ENCODE measurements around the gene PACSIN2. TPM values are rescaled to one million over a fixed set of nuclear protein-coding genes. Genes with fewer than 3 reads are reported as not detected.

The PACSIN2 gene
- total RNA-seq, 1 experiment from 2014 or later = 60.2 TPM

DNA sequence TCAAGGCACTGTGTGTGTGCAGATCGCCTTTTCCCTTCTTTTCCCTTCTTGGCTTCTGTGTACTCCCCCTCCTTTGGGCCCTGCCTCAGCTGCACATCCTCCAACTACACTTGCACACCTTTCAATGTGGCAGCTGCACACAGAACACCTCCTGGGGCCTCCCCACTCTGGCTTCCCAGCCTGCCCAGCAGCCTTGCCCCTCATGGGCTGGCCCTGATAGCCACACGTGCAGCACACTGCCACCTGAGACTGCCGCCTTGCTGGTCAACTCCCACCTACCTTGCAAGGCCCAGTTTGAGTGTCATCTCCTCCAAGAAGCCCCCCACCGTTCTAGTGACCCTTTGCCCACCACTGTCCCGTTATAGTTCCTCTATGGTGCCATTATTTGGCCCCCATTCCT, 80.6 kb downstream of the PACSIN2 start:
- BruUV-seq (replicated peaks) = no TSS peak
- in situ Hi-C loops (cut with HindIII; ENCODE audit: low pct_unique_long_range_greater_than_20kb, low sequenced_read_pairs) = no loop called here

DNA sequence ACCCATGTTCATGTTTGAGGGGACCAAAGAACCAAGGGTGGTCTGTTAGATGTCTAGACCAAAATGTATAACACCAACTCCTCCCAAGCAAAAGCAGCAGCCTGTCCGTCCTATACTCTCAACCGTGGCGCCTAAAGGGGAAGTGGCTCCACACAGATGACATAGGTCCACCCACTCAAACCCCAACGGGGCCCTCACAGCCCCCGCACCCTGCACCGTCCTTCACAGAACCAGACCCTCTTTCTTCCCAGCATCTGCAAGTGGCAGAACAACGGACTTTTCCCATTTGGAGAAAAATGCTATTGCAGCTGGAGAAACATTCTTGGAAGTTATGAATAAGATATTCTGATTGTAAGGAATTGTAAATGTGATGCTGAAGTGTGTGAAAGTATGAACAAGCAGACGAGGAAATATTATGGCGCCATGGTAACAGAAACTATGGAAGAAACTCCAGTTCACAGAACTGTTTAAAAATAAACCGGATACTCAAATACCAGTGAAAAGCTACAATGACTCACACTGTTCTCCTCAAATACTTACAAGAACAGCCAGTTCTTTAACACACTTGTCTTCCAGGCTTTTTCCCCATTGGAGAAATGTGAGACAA, 81.4 kb downstream of the PACSIN2 start:
- CTCF ChIA-PET = no interaction called here
- peaks cover 31% of the 10 kb centered on the region for H3K4me1 ChIP-seq (ENCODE audit: control insufficient read depth, insufficient read depth, low read length)
- intact Hi-C loops (cut with micrococcal nuclease; ENCODE audit: unreplicated experiment) (no loop called here), in situ Hi-C loops (cut with HindIII; ENCODE audit: low pct_unique_long_range_greater_than_20kb, low sequenced_read_pairs) (no loop called here)
- POLR2A ChIA-PET = no interaction called here
- DNase-seq (ENCODE audit: low read depth, low spot score) (no peak), ATAC-seq (no peak)
- TF ChIP-seq, protein P1, sequence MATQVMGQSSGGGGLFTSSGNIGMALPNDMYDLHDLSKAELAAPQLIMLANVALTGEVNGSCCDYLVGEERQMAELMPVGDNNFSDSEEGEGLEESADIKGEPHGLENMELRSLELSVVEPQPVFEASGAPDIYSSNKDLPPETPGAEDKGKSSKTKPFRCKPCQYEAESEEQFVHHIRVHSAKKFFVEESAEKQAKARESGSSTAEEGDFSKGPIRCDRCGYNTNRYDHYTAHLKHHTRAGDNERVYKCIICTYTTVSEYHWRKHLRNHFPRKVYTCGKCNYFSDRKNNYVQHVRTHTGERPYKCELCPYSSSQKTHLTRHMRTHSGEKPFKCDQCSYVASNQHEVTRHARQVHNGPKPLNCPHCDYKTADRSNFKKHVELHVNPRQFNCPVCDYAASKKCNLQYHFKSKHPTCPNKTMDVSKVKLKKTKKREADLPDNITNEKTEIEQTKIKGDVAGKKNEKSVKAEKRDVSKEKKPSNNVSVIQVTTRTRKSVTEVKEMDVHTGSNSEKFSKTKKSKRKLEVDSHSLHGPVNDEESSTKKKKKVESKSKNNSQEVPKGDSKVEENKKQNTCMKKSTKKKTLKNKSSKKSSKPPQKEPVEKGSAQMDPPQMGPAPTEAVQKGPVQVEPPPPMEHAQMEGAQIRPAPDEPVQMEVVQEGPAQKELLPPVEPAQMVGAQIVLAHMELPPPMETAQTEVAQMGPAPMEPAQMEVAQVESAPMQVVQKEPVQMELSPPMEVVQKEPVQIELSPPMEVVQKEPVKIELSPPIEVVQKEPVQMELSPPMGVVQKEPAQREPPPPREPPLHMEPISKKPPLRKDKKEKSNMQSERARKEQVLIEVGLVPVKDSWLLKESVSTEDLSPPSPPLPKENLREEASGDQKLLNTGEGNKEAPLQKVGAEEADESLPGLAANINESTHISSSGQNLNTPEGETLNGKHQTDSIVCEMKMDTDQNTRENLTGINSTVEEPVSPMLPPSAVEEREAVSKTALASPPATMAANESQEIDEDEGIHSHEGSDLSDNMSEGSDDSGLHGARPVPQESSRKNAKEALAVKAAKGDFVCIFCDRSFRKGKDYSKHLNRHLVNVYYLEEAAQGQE (IDR thresholded peaks at IDR 0.05; ENCODE audit: insufficient read depth in 1 of 2, low read depth in 2 of 2, low read length in 1 of 2) = no peak
- no peak for TF ChIP-seq SIN3A (IDR thresholded peaks at IDR 0.05; ENCODE audit: borderline replicate concordance, insufficient read depth, low read depth, low read length)
- TF ChIP-seq, protein P2, sequence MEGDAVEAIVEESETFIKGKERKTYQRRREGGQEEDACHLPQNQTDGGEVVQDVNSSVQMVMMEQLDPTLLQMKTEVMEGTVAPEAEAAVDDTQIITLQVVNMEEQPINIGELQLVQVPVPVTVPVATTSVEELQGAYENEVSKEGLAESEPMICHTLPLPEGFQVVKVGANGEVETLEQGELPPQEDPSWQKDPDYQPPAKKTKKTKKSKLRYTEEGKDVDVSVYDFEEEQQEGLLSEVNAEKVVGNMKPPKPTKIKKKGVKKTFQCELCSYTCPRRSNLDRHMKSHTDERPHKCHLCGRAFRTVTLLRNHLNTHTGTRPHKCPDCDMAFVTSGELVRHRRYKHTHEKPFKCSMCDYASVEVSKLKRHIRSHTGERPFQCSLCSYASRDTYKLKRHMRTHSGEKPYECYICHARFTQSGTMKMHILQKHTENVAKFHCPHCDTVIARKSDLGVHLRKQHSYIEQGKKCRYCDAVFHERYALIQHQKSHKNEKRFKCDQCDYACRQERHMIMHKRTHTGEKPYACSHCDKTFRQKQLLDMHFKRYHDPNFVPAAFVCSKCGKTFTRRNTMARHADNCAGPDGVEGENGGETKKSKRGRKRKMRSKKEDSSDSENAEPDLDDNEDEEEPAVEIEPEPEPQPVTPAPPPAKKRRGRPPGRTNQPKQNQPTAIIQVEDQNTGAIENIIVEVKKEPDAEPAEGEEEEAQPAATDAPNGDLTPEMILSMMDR (IDR thresholded peaks at IDR 0.05) = no peak
- no peak for TF ChIP-seq TCF7L2 (IDR thresholded peaks at IDR 0.05; ENCODE audit: low read depth, low read length)
- TF ChIP-seq POLR2AphosphoS5 (IDR thresholded peaks at IDR 0.05; ENCODE audit: low read depth, low read length) = no peak
- H3K27ac ChIP-seq (ENCODE audit: low read length) = peak overlapping the region; percentile 23
- no peaks in the 10 kb centered on the region for H3K36me3 ChIP-seq (ENCODE audit: control insufficient read depth, insufficient read depth, low read length)
- H3K4me3 ChIP-seq (ENCODE audit: low read depth in 2 of 2, low read length in 2 of 2) = no peak overlapping the region
- BruUV-seq (replicated peaks) = no TSS peak
- H3K27me3 ChIP-seq (ENCODE audit: control insufficient read depth, insufficient read depth, low read length) = no peaks in the 10 kb centered on the region
- no peaks in the 10 kb centered on the region for H3K9me3 ChIP-seq (ENCODE audit: control insufficient read depth, insufficient read depth, low read depth, low read length)

More for the DNA sequence above, 80.6 kb downstream of the PACSIN2 start:
- Histone ChIP-seq H3K36me3 (ENCODE audit: control insufficient read depth, insufficient read depth, low read length) (no peaks in the 10 kb centered on the region), H3K27ac (ENCODE audit: low read length) (peak overlapping the region; percentile 23; the same call in 1 of the 2 replicates), H3K4me1 (ENCODE audit: control insufficient read depth, insufficient read depth, low read length) (peaks cover 39% of the 10 kb centered on the region), H3K27me3 (ENCODE audit: control insufficient read depth, insufficient read depth, low read length) (no peaks in the 10 kb centered on the region), H3K9me3 (ENCODE audit: control insufficient read depth, insufficient read depth, low read depth, low read length) (no peaks in the 10 kb centered on the region), H3K4me3 (ENCODE audit: low read depth in 2 of 2, low read length in 2 of 2) (no peak overlapping the region)
- ATAC-seq = no peak
- POLR2A ChIA-PET = no interaction called here
- no peak for DNase-seq (ENCODE audit: low read depth, low spot score)
- CTCF ChIA-PET = no interaction called here
- TF ChIP-seq POLR2AphosphoS5 (IDR thresholded peaks at IDR 0.05; ENCODE audit: low read depth, low read length) = no peak
- TF ChIP-seq, protein P2 (IDR thresholded peaks at IDR 0.05) = no peak
- no peak for TF ChIP-seq TCF7L2 (IDR thresholded peaks at IDR 0.05; ENCODE audit: low read depth, low read length)
- TF ChIP-seq SIN3A (IDR thresholded peaks at IDR 0.05; ENCODE audit: borderline replicate concordance, insufficient read depth, low read depth, low read length) = no peak
- TF ChIP-seq, protein P1 (IDR thresholded peaks at IDR 0.05; ENCODE audit: insufficient read depth in 1 of 2, low read depth in 2 of 2, low read length in 1 of 2) = no peak
- intact Hi-C loops (cut with micrococcal nuclease; ENCODE audit: unreplicated experiment) = no loop called here
